Pericardium fibroblast (primary cell): ENCODE results near the gene GJB1. TPM values are rescaled to one million over a fixed set of nuclear protein-coding genes. Genes with fewer than 3 reads are reported as not detected.

Experiments
- total RNA-seq: library from RNA; depleted of rRNA; stranded (reverse); fragments of >200 nt; gene quantifications from 2 replicates; pipeline ENCODE4 v1.2.3, GENCODE V29; 2015

GJB1 gene
- total RNA-seq: not detected in 2 replicates

GRCh38 chrX:71222929-71223328 lies at the start of gene GJB1:
Gene GJB1, plus strand, starts transcription at chrX:71223224. Its CDS starts 484 bp downstream, at chrX:71223708.

GRCh38 chrX:71254092-71254963 lies 31.3 kb downstream of the GJB1 start, which contains the start of gene ZMYM3:
Gene ZMYM3, minus strand, starts transcription at chrX:71254140. Its CDS starts 885 bp downstream, at chrX:71253255.

Other genes starting within 250 kb of the GJB1 start
- 46.2 and 56.9 TPM in 2 replicates for gene SNX12, start 154.9 kb upstream of the GJB1 start, total RNA-seq
- 2.7 and 4.1 TPM in 2 replicates for gene FOXO4, start 127.4 kb upstream of the GJB1 start, total RNA-seq
- not detected in 2 replicates for gene CXorf65, start 116.5 kb upstream of the GJB1 start, total RNA-seq
- not detected in 2 replicates for gene IL2RG, start 111.6 kb upstream of the GJB1 start, total RNA-seq
- 14.5 and 39.3 TPM in 2 replicates for gene MED12, start 104.6 kb upstream of the GJB1 start, total RNA-seq
- gene NLGN3, start 78.4 kb upstream of the GJB1 start, total RNA-seq: 0.23 and 1.6 TPM in 2 replicates
- gene ZMYM3, start 30.9 kb downstream of the GJB1 start, total RNA-seq: 16.3 and 19.0 TPM in 2 replicates
- gene NONO, start 60.4 kb downstream of the GJB1 start, total RNA-seq: 225 and 251 TPM in 2 replicates
- gene ITGB1BP2, start 78.5 kb downstream of the GJB1 start, total RNA-seq: 0.23 and 2.0 TPM in 2 replicates
- 11.0 and 14.2 TPM in 2 replicates for gene TAF1, start 143.1 kb downstream of the GJB1 start, total RNA-seq